ENCODE results near the gene HTR6. TPM values are rescaled to one million over a fixed set of nuclear protein-coding genes. Genes with fewer than 3 reads are reported as not detected.
A peak's percentile ranks its signal among the peaks of the same experiment; 100 is the strongest.

The HTR6 gene
- total and polyA plus RNA-seq, 2 of the 4 experiments (the other 2 are of a cell fraction): not detected

- no peaks in the 10 kb centered on the region for H4K20me1 ChIP-seq (ENCODE audit: insufficient read depth, low read length)
- no peak overlapping the region for H3K23ac ChIP-seq (ENCODE audit: low read depth, low read length)
- no TSS peak for BruUV-seq (replicated peaks)
- H4K91ac ChIP-seq (ENCODE audit: insufficient read depth, low read depth, low read length): no peak overlapping the region
- H4K5ac ChIP-seq (ENCODE audit: low read depth, low read length): no peak overlapping the region
- CTCF ChIA-PET: no interaction called here
- no peaks in the 10 kb centered on the region for H3K9me1 ChIP-seq (ENCODE audit: insufficient read depth, low read length)
- dilution Hi-C loops (cut with HindIII; ENCODE audit: low sequenced_read_pairs, unreplicated experiment): no loop called here
- peak overlapping the region; percentile 70 for H2AFZ ChIP-seq (replicated peaks; ENCODE audit: low read length, poor library complexity)
- no peak overlapping the region for H3K56ac ChIP-seq (ENCODE audit: extremely low read depth, insufficient read depth, low read length)
- no peak overlapping the region for H3K4ac ChIP-seq (ENCODE audit: low read depth, low read length)
- 18% methylated on average over 52 of the region's 84 CpGs; no CpG with 5 or more reads in 1 of the 2 experiments for WGBS, 2 experiments (ENCODE audit: extremely low coverage in 2 of 2, insufficient read length in 1 of 2)
- H3K9me3 ChIP-seq (ENCODE audit: control insufficient read depth, insufficient read depth, low read length): no peaks in the 10 kb centered on the region
- TF ChIP-seq FOS (IDR thresholded peaks at IDR 0.05; ENCODE audit: low read depth, low read length) (no peak), RAD21 (IDR thresholded peaks at IDR 0.05; ENCODE audit: low read length) (no peak), RFX5 (IDR thresholded peaks at IDR 0.05; ENCODE audit: low read depth, low read length) (no peak), CEBPB (IDR thresholded peaks at IDR 0.05; ENCODE audit: low read depth, low read length) (no peak), SMC3 (IDR thresholded peaks at IDR 0.05; ENCODE audit: low read depth, low read length) (no peak), USF2 (IDR thresholded peaks at IDR 0.05; ENCODE audit: low read depth, low read length) (no peak), CTCF (conservative IDR thresholded peaks at IDR 0.05; ENCODE audit: low read depth, low read length) (no peak), NFE2L2 (IDR thresholded peaks at IDR 0.05; ENCODE audit: low read depth, low read length) (no peak), MAFK (IDR thresholded peaks at IDR 0.05; ENCODE audit: low read depth, low read length) (no peak), MAZ (IDR thresholded peaks at IDR 0.05; ENCODE audit: borderline replicate concordance, low read depth, low read length) (no peak), POLR2A (IDR thresholded peaks at IDR 0.05; ENCODE audit: low read depth, low read length) (no peak), RCOR1 (IDR thresholded peaks at IDR 0.05; ENCODE audit: insufficient replicate concordance, low read length) (no peak), BHLHE40 (IDR thresholded peaks at IDR 0.05; ENCODE audit: low read depth, low read length) (no peak)
- TF ChIP-seq, protein P1, sequence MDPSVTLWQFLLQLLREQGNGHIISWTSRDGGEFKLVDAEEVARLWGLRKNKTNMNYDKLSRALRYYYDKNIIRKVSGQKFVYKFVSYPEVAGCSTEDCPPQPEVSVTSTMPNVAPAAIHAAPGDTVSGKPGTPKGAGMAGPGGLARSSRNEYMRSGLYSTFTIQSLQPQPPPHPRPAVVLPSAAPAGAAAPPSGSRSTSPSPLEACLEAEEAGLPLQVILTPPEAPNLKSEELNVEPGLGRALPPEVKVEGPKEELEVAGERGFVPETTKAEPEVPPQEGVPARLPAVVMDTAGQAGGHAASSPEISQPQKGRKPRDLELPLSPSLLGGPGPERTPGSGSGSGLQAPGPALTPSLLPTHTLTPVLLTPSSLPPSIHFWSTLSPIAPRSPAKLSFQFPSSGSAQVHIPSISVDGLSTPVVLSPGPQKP (IDR thresholded peaks at IDR 0.05; ENCODE audit: borderline replicate concordance, low read depth, low read length): no peak
- no peaks in the 10 kb centered on the region for H3K36me3 ChIP-seq (ENCODE audit: control insufficient read depth, insufficient read depth, low read length)
- H3K79me1 ChIP-seq (ENCODE audit: low read depth in 1 of 2, low read length in 2 of 2): no peaks in the 10 kb centered on the region
- H3K4me2 ChIP-seq (ENCODE audit: low read depth, low read length): no peak overlapping the region
- H2BK20ac ChIP-seq (ENCODE audit: low read depth, low read length): no peak overlapping the region
- POLR2A ChIA-PET (ENCODE audit: unreplicated experiment): no interaction called here
- no peak overlapping the region for H3K4me3 ChIP-seq (ENCODE audit: insufficient read depth, low read depth, low read length)
- no peak overlapping the region for H2AK5ac ChIP-seq (ENCODE audit: low read depth, low read length)
- H2BK15ac ChIP-seq (ENCODE audit: low read depth, low read length): no peak overlapping the region
- in situ Hi-C loops (cut with MboI; ENCODE audit: low sequenced_read_pairs): no loop called here
- no peak overlapping the region for H2AK9ac ChIP-seq (replicated peaks; ENCODE audit: low read depth, low read length, poor library complexity)
- H3K27ac ChIP-seq (ENCODE audit: insufficient read depth, low read length): no peak overlapping the region
- H3K9ac ChIP-seq (ENCODE audit: low read depth, low read length): no peak overlapping the region
- no peak overlapping the region for H4K8ac ChIP-seq (ENCODE audit: low read depth in 2 of 2, low read length in 2 of 2)
- H3K14ac ChIP-seq (replicated peaks; ENCODE audit: low read depth, low read length): no peak overlapping the region
- peaks cover 65% of the 10 kb centered on the region for H3K27me3 ChIP-seq (ENCODE audit: control insufficient read depth, insufficient read depth, low read length)
- H3K18ac ChIP-seq (ENCODE audit: low read depth, low read length): no peak overlapping the region
- no peak; the same call in 1 of the 2 replicates for ATAC-seq (ENCODE audit: low read depth)
- intact Hi-C loops (cut with micrococcal nuclease): loop anchor here (10.0 kb wide), 1 partner anchor 219 kb away; the partner anchor contains the start of gene OTUD3
- H2BK5ac ChIP-seq (ENCODE audit: low read depth, low read length, poor library complexity, severe bottlenecking): no peak overlapping the region
- DNase-seq: no peak
- H2BK120ac ChIP-seq (ENCODE audit: low read depth, low read length): no peak overlapping the region
- H3K4me1 ChIP-seq (ENCODE audit: control insufficient read depth, insufficient read depth, low read length): no peaks in the 10 kb centered on the region
Measured at GRCh38 chr1:19665496-19666465, 1.1 kb downstream of the HTR6 start.
